PC-3 (cell line): ENCODE data around the gene TAOK2.

ENCODE experiments used
- EZH2phosphoT487 ChIP-seq: fragments of 300-600 bp; sonication (generic); IDR thresholded peaks from 2 replicates; pipeline ENCODE4 v1.6.1; 2018; ENCODE audit warnings: mild to moderate bottlenecking, antibody characterized with exemption, low read length, borderline replicate concordance
- TF ChIP-seq, protein P1 (sequence below): fragments of 300-600 bp; sonication (generic); conservative IDR thresholded peaks from 2 replicates; pipeline ENCODE4 v1.5.1; 2017; ENCODE audit warnings: antibody characterized with exemption, low read depth, mild to moderate bottlenecking, low read length

DNA sequence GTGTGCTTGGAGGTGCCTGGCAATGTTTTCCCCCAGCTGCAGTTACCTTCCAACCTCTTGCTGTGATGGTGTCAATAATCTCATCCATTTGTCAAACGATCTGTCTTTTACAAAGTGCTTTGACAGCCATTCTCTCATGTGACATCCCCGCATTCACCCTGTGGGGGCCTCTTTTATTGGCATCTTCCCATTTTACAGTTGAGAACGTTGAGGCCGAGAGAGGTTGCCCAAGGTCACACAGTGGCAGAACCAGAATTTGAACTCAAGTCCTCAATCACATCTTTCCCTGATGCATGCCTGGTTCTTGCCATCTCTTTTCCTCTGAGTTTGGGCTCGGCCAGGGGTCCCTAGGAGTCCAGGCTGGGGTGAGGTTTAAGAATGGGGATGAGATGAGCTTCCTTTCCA, 1.5 kb downstream of the TAOK2 start:
- no peak for TF ChIP-seq EZH2phosphoT487
- TF ChIP-seq, protein P1, sequence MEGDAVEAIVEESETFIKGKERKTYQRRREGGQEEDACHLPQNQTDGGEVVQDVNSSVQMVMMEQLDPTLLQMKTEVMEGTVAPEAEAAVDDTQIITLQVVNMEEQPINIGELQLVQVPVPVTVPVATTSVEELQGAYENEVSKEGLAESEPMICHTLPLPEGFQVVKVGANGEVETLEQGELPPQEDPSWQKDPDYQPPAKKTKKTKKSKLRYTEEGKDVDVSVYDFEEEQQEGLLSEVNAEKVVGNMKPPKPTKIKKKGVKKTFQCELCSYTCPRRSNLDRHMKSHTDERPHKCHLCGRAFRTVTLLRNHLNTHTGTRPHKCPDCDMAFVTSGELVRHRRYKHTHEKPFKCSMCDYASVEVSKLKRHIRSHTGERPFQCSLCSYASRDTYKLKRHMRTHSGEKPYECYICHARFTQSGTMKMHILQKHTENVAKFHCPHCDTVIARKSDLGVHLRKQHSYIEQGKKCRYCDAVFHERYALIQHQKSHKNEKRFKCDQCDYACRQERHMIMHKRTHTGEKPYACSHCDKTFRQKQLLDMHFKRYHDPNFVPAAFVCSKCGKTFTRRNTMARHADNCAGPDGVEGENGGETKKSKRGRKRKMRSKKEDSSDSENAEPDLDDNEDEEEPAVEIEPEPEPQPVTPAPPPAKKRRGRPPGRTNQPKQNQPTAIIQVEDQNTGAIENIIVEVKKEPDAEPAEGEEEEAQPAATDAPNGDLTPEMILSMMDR = no peak
